ENCODE data around the gene PRDM10.
A peak's percentile ranks its signal among the peaks of the same experiment; 100 is the strongest.
"Not testable (repeated sequence)": the region's sequence is repeated elsewhere in the genome, so short reads cannot be mapped to it uniquely, and the experiment has no call there.

Gene PRDM10

GRCh38 chr11:129967996-129968395 lies 34.6 kb downstream of the PRDM10 start:
- Mint-ChIP-seq H3K4me3 (no peak overlapping the region), H3K9me3 (no peaks in the 10 kb centered on the region), H3K27me3 (ENCODE audit: low read depth, poor library complexity) (peaks cover 4% of the 10 kb centered on the region), H3K4me1 (peaks cover 8% of the 10 kb centered on the region), H3K27ac (no peak overlapping the region), H3K36me3 (ENCODE audit: low read depth) (peaks cover 16% of the 10 kb centered on the region)
- TF ChIP-seq CTCF (IDR thresholded peaks at IDR 0.05), result no peak
- no peak for DNase-seq

GRCh38 chr11:129965248-129965647 lies 37.4 kb downstream of the PRDM10 start:
- H3K9me3 Mint-ChIP-seq, result no peaks in the 10 kb centered on the region
- no peaks in the 10 kb centered on the region for H3K27me3 Mint-ChIP-seq (ENCODE audit: low read depth, poor library complexity)
- no peak for DNase-seq
- H3K4me3 Mint-ChIP-seq, result no peak overlapping the region
- peaks cover 8% of the 10 kb centered on the region for H3K36me3 Mint-ChIP-seq (ENCODE audit: low read depth)
- peak overlapping the region; percentile 13 for H3K27ac Mint-ChIP-seq
- TF ChIP-seq CTCF (IDR thresholded peaks at IDR 0.05), result no peak
- no peaks in the 10 kb centered on the region for H3K4me1 Mint-ChIP-seq

GRCh38 chr11:129960216-129961214 lies 42.1 kb downstream of the PRDM10 start:
- no peak for TF ChIP-seq CTCF (IDR thresholded peaks at IDR 0.05)
- Mint-ChIP-seq H3K27ac (no peak overlapping the region), H3K36me3 (ENCODE audit: low read depth) (peaks cover 37% of the 10 kb centered on the region)

GRCh38 chr11:129959687-129960086 lies 42.9 kb downstream of the PRDM10 start:
- no peaks in the 10 kb centered on the region for H3K4me1 Mint-ChIP-seq
- H3K27me3 Mint-ChIP-seq (ENCODE audit: low read depth, poor library complexity), result no peaks in the 10 kb centered on the region
- H3K4me3 Mint-ChIP-seq, result no peak overlapping the region
- no peaks in the 10 kb centered on the region for H3K9me3 Mint-ChIP-seq
- peaks cover 43% of the 10 kb centered on the region for H3K36me3 Mint-ChIP-seq (ENCODE audit: low read depth)
- no peak for TF ChIP-seq CTCF (IDR thresholded peaks at IDR 0.05)
- no peak overlapping the region for H3K27ac Mint-ChIP-seq
- no peak for DNase-seq

More at GRCh38 chr11:129960216-129961214, 42.1 kb downstream of the PRDM10 start:
- H3K4me3 Mint-ChIP-seq, result no peak overlapping the region
- H3K4me1 Mint-ChIP-seq, result no peaks in the 10 kb centered on the region
- no peaks in the 10 kb centered on the region for H3K27me3 Mint-ChIP-seq (ENCODE audit: low read depth, poor library complexity)
- no peak for DNase-seq
- no peaks in the 10 kb centered on the region for H3K9me3 Mint-ChIP-seq

- Mint-ChIP-seq H3K4me3 (no peak overlapping the region), H3K27ac (no peak overlapping the region), H3K9me3 (no peaks in the 10 kb centered on the region), H3K36me3 (ENCODE audit: low read depth) (peaks cover 41% of the 10 kb centered on the region), H3K27me3 (ENCODE audit: low read depth, poor library complexity) (no peaks in the 10 kb centered on the region), H3K4me1 (peaks cover 6% of the 10 kb centered on the region)
- DNase-seq, result no peak
- no peak for TF ChIP-seq CTCF (IDR thresholded peaks at IDR 0.05)
These were observed 47.4 kb downstream of the PRDM10 start for GRCh38 chr11:129955282-129955681.

- H3K9me3 Mint-ChIP-seq; H3K27ac Mint-ChIP-seq; DNase-seq; H3K4me3 Mint-ChIP-seq; H3K27me3 Mint-ChIP-seq (ENCODE audit: low read depth, poor library complexity): not testable (repeated sequence)
- Mint-ChIP-seq H3K36me3 (ENCODE audit: low read depth) (peaks cover 39% of the 10 kb centered on the region), H3K4me1 (peaks cover 10% of the 10 kb centered on the region)
These were observed 47.9 kb downstream of the PRDM10 start for GRCh38 chr11:129954703-129955102.
